HepG2 (cell line): ENCODE data around the gene ZNF581. TPM values are rescaled to one million over a fixed set of nuclear protein-coding genes. Genes with fewer than 3 reads are reported as not detected.
A peak's percentile ranks its signal among the peaks of the same experiment; 100 is the strongest.

Experiments used
- FOXA3 ChIP-seq: IDR thresholded peaks from 2 replicates; pipeline ENCODE4 v1.6.1; 2016; ENCODE audit warnings: missing genetic modification reagents, missing compliant biosample characterization
- FOXK1 ChIP-seq: sonication (generic); formaldehyde crosslinking; IDR thresholded peaks from 2 replicates; pipeline ENCODE4 v1.4.0; 2020; ENCODE audit warnings: low read depth, missing genetic modification reagents, borderline replicate concordance
- HNRNPK ChIP-seq: fragments of 200-400 bp; formaldehyde crosslinking; IDR thresholded peaks from 2 replicates; pipeline ENCODE4 v1.6.1; 2018; ENCODE audit warnings: low read length, low read depth, moderate library complexity, mild to moderate bottlenecking; ENCODE audit not compliant: poor library complexity, severe bottlenecking
- MED1 ChIP-seq: sonication (generic); formaldehyde crosslinking; IDR thresholded peaks from 2 replicates; pipeline ENCODE4 v1.4.0; 2020; ENCODE audit warnings: missing genetic modification reagents
- MXI1 ChIP-seq: IDR thresholded peaks from 3 replicates; pipeline ENCODE4 v1.6.1; 2012; ENCODE audit warnings: low read depth, low read length, inconsistent platforms, borderline replicate concordance
- POLR2AphosphoS5 ChIP-seq: IDR thresholded peaks from 2 replicates; pipeline ENCODE4 v1.6.1; 2012; ENCODE audit warnings: low read depth, low read length
- SNRNP70 ChIP-seq: fragments of 200-400 bp; formaldehyde crosslinking; IDR thresholded peaks from 2 replicates; pipeline ENCODE4 v1.6.1; 2017; ENCODE audit warnings: mild to moderate bottlenecking, low read depth, low read length, moderate library complexity
- SP4 ChIP-seq: sonication (generic); formaldehyde crosslinking; IDR thresholded peaks from 2 replicates; pipeline ENCODE4 v1.8.1; 2023; ENCODE audit warnings: mild to moderate bottlenecking, missing genetic modification reagents
- TFAP4 ChIP-seq: sonication (generic); IDR thresholded peaks from 2 replicates; pipeline ENCODE4 v1.6.1; 2016; ENCODE audit warnings: low read depth, borderline replicate concordance
- UBTF ChIP-seq: sonication (generic); formaldehyde crosslinking; IDR thresholded peaks from 2 replicates; pipeline ENCODE4 v1.4.0; 2020; ENCODE audit warnings: mild to moderate bottlenecking, missing genetic modification reagents
- ZNF143 ChIP-seq: sonication (generic); formaldehyde crosslinking; IDR thresholded peaks from 2 replicates; pipeline ENCODE4 v1.4.0; 2020; ENCODE audit warnings: missing genetic modification reagents
- ZNF761 ChIP-seq: sonication (generic); formaldehyde crosslinking; conservative IDR thresholded peaks from 2 replicates; pipeline ENCODE4 v1.4.0; 2020; ENCODE audit warnings: mild to moderate bottlenecking, missing genetic modification reagents
- ZSCAN5A ChIP-seq: sonication (generic); formaldehyde crosslinking; IDR thresholded peaks from 2 replicates; pipeline ENCODE4 v1.8.0; 2022; ENCODE audit warnings: mild to moderate bottlenecking, missing genetic modification reagents, borderline replicate concordance
- polyA plus RNA-seq, 8 experiments: library from polyadenylated mRNA; depleted of rRNA in 3 of 8; stranded (reverse) in 7 of 8; unstranded in 1 of 8; fragments of >200 nt; fragmentation: Illumina TruSeq in 4 of 8; extraction: Trizol in 4 of 8; gene quantifications; 2 replicates each; pipeline versions ENCODE4 v1.2.1 to v1.2.3, GENCODE V29; 2011 to 2016; ENCODE audit warnings: low read depth in 4 of 8, missing spikeins in 1 of 8, mixed read lengths in 1 of 8; ENCODE audit not compliant: insufficient read depth in 1 of 8
- total RNA-seq, 5 experiments: library from RNA; depleted of rRNA; stranded (reverse); fragments of >200 nt; fragmentation: Illumina TruSeq; extraction: Trizol; gene quantifications; 2 replicates each; pipeline ENCODE4 v1.2.3, GENCODE V29; 2016; ENCODE audit warnings: low read depth in 1 of 5
- TF ChIP-seq, protein P1 (sequence below): sonication (generic); formaldehyde crosslinking; IDR thresholded peaks from 2 replicates; pipeline ENCODE4 v1.5.1; 2020; ENCODE audit warnings: mild to moderate bottlenecking, missing genetic modification reagents, borderline replicate concordance
- TF ChIP-seq, protein P2 (sequence below): sonication (generic); formaldehyde crosslinking; IDR thresholded peaks from 2 replicates; pipeline ENCODE4 v1.5.0; 2020; ENCODE audit warnings: missing genetic modification reagents

The ZNF581 gene
- total and polyA plus RNA-seq, 2 of the 13 experiments (the other 11 are each of a cell fraction or from before 2014, with no cell fraction given): 19.6 to 49.5 TPM

DNA sequence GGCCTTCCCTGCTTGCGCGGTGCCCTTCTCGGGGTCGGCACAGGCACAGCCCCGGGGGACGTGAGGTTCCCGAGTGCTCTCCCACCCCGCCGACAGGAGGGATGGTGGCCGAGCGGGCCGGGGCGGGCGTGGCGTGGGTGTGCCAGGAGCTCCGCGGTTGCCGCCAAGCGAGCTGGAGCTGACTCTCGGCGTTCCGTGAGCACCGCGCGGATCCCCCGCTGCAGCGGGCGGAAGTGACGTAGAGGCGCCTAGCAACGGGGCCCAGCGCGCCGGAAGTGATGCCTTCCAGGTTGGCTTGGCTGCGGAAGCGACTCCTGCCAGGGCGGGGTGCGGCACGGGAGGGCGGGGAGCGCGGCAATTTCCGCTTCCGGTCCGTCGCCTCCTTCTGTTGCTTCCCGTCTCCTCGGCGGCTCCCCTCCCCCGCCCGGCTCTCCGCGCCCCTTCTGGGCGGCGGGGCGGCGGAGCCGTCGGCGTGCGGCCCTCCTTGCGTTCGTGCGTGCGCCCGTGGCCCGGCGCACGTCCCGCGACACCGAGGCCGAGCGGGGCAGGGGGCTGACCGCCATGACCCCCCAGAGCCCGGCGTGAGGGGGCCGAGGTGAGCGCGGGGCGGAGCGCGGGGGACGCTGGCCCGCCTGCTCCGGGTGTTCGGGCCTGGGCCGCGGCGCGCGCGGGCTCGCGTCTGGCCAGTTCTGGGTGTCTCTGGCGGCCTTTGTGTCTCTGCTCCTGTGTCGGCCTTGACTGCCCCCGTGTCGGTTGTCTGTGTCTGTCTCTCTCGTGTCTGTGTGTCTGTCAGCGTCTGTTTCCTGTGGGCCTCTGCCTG, 31.6 kb downstream of the ZNF581 start, which contains the start of gene EPN1 (continued):
- TF ChIP-seq, protein P1, sequence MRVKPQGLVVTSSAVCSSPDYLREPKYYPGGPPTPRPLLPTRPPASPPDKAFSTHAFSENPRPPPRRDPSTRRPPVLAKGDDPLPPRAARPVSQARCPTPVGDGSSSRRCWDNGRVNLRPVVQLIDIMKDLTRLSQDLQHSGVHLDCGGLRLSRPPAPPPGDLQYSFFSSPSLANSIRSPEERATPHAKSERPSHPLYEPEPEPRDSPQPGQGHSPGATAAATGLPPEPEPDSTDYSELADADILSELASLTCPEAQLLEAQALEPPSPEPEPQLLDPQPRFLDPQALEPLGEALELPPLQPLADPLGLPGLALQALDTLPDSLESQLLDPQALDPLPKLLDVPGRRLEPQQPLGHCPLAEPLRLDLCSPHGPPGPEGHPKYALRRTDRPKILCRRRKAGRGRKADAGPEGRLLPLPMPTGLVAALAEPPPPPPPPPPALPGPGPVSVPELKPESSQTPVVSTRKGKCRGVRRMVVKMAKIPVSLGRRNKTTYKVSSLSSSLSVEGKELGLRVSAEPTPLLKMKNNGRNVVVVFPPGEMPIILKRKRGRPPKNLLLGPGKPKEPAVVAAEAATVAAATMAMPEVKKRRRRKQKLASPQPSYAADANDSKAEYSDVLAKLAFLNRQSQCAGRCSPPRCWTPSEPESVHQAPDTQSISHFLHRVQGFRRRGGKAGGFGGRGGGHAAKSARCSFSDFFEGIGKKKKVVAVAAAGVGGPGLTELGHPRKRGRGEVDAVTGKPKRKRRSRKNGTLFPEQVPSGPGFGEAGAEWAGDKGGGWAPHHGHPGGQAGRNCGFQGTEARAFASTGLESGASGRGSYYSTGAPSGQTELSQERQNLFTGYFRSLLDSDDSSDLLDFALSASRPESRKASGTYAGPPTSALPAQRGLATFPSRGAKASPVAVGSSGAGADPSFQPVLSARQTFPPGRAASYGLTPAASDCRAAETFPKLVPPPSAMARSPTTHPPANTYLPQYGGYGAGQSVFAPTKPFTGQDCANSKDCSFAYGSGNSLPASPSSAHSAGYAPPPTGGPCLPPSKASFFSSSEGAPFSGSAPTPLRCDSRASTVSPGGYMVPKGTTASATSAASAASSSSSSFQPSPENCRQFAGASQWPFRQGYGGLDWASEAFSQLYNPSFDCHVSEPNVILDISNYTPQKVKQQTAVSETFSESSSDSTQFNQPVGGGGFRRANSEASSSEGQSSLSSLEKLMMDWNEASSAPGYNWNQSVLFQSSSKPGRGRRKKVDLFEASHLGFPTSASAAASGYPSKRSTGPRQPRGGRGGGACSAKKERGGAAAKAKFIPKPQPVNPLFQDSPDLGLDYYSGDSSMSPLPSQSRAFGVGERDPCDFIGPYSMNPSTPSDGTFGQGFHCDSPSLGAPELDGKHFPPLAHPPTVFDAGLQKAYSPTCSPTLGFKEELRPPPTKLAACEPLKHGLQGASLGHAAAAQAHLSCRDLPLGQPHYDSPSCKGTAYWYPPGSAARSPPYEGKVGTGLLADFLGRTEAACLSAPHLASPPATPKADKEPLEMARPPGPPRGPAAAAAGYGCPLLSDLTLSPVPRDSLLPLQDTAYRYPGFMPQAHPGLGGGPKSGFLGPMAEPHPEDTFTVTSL (CRISPR knock-in tag): no peak
- TF ChIP-seq POLR2AphosphoS5: peak; percentile 77
- TF ChIP-seq HNRNPK: peak; percentile 68
- 0 out of 2 replicates have a peak, but pooled peaks have one; percentile 31 for TF ChIP-seq ZNF143
- TF ChIP-seq MXI1: peak; percentile 89; the same call in 2 of the 3 replicates
- TF ChIP-seq ZNF761 (CRISPR knock-in tag): peak; percentile 72; the same call in 1 of the 2 replicates
- peak; percentile 61; the same call in 1 of the 2 replicates for TF ChIP-seq SP4 (CRISPR knock-in tag)
- peak; percentile 62 for TF ChIP-seq MED1 (CRISPR knock-in tag)
- peak; percentile 38; the same call in 1 of the 2 replicates for TF ChIP-seq FOXA3 (CRISPR knock-in tag)
- TF ChIP-seq SNRNP70: no peak
- TF ChIP-seq ZSCAN5A (CRISPR knock-in tag): no peak
- TF ChIP-seq, protein P2, sequence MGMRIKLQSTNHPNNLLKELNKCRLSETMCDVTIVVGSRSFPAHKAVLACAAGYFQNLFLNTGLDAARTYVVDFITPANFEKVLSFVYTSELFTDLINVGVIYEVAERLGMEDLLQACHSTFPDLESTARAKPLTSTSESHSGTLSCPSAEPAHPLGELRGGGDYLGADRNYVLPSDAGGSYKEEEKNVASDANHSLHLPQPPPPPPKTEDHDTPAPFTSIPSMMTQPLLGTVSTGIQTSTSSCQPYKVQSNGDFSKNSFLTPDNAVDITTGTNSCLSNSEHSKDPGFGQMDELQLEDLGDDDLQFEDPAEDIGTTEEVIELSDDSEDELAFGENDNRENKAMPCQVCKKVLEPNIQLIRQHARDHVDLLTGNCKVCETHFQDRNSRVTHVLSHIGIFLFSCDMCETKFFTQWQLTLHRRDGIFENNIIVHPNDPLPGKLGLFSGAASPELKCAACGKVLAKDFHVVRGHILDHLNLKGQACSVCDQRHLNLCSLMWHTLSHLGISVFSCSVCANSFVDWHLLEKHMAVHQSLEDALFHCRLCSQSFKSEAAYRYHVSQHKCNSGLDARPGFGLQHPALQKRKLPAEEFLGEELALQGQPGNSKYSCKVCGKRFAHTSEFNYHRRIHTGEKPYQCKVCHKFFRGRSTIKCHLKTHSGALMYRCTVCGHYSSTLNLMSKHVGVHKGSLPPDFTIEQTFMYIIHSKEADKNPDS (CRISPR knock-in tag): no peak
- TF ChIP-seq FOXK1 (CRISPR knock-in tag): 0 out of 2 replicates have a peak, but pooled peaks have one; percentile 62
- TF ChIP-seq UBTF: peak; percentile 81
- peak; percentile 49; the same call in 1 of the 2 replicates for TF ChIP-seq TFAP4
